ENCODE measurements around the gene PGS1. TPM values are rescaled to one million over a fixed set of nuclear protein-coding genes. Genes with fewer than 3 reads are reported as not detected.

Gene PGS1
- total and polyA plus RNA-seq, 2 donors (not counting 1 experiment from before 2014, with no cell fraction given), result 22.4 to 34.5 TPM

GRCh38 chr17:78391843-78392242, 13.4 kb downstream of the PGS1 start:
- H3K36me3 ChIP-seq (ENCODE audit: control insufficient read depth, insufficient read depth, low read length), result peaks cover 6% of the 10 kb centered on the region
- H3K79me2 ChIP-seq (ENCODE audit: control insufficient read depth, insufficient read depth, low read length), result peaks cover 76% of the 10 kb centered on the region
- no peak overlapping the region for H2AFZ ChIP-seq (ENCODE audit: low read length)
- no peak overlapping the region for H3K4me3 ChIP-seq (replicated peaks in 1 of 4; ENCODE audit: control extremely low read depth in 1 of 4, insufficient read depth in 1 of 4, low read depth in 3 of 4, low read length in 4 of 4)
- no peak overlapping the region for H3K4me2 ChIP-seq (ENCODE audit: extremely low read depth, insufficient read depth, low read length)
- no peaks in the 10 kb centered on the region for H3K27me3 ChIP-seq (ENCODE audit: control insufficient read depth, insufficient read depth, low read length)
- H3K9ac ChIP-seq (ENCODE audit: insufficient read depth, low read length), result no peak overlapping the region
- peak overlapping the region; percentile 97 for H3K27ac ChIP-seq (ENCODE audit: insufficient read depth, low read length)
- H4K20me1 ChIP-seq (ENCODE audit: control insufficient read depth, extremely low read depth, insufficient read depth, low read length), result no peaks in the 10 kb centered on the region
- peak; percentile 45 to 87 for DNase-seq (ENCODE audit: low read depth in 2 of 2)
- H3K9me3 ChIP-seq (ENCODE audit: control insufficient read depth, insufficient read depth, low read depth, low read length), result no peaks in the 10 kb centered on the region
- no peak for TF ChIP-seq EZH2 (IDR thresholded peaks at IDR 0.05; ENCODE audit: low read length, missing control alignments)
- TF ChIP-seq, protein P1, sequence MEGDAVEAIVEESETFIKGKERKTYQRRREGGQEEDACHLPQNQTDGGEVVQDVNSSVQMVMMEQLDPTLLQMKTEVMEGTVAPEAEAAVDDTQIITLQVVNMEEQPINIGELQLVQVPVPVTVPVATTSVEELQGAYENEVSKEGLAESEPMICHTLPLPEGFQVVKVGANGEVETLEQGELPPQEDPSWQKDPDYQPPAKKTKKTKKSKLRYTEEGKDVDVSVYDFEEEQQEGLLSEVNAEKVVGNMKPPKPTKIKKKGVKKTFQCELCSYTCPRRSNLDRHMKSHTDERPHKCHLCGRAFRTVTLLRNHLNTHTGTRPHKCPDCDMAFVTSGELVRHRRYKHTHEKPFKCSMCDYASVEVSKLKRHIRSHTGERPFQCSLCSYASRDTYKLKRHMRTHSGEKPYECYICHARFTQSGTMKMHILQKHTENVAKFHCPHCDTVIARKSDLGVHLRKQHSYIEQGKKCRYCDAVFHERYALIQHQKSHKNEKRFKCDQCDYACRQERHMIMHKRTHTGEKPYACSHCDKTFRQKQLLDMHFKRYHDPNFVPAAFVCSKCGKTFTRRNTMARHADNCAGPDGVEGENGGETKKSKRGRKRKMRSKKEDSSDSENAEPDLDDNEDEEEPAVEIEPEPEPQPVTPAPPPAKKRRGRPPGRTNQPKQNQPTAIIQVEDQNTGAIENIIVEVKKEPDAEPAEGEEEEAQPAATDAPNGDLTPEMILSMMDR (conservative IDR thresholded peaks at IDR 0.05 in 1 of 2, IDR thresholded peaks at IDR 0.05 in 1 of 2; ENCODE audit: low read depth in 1 of 2, low read length in 2 of 2), result no peak
- peaks cover 34% of the 10 kb centered on the region for H3K4me1 ChIP-seq (ENCODE audit: control insufficient read depth, extremely low read depth, insufficient read depth, low read length)

DNA sequence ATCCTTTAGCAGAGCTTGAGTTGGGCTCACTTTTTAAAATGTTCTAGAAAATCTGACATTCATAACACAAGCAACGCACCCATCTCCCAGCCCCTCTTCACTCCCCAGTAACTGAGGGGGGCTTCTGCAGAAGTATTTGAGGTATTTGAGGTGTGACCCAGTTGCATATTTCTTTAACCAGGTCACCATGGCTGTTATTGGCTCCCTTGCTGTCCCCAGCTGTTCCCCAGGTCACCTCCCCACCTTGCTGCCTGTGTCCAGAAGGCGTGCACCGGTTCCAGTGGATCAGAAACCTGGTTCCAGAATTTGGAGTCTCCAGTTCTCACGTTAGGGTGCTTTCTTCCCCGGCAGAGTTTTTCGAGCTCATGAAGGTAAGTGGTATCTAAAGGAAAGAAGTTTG, 13.8 kb downstream of the PGS1 start:
- Histone ChIP-seq H3K27ac (ENCODE audit: insufficient read depth, low read length) (peak overlapping the region; percentile 97), H3K27me3 (ENCODE audit: control insufficient read depth, insufficient read depth, low read length) (no peaks in the 10 kb centered on the region), H3K4me1 (ENCODE audit: control insufficient read depth, extremely low read depth, insufficient read depth, low read length) (peaks cover 38% of the 10 kb centered on the region), H2AFZ (ENCODE audit: low read length) (no peak overlapping the region), H3K79me2 (ENCODE audit: control insufficient read depth, insufficient read depth, low read length) (peaks cover 75% of the 10 kb centered on the region), H3K36me3 (ENCODE audit: control insufficient read depth, insufficient read depth, low read length) (peaks cover 6% of the 10 kb centered on the region), H3K9ac (ENCODE audit: insufficient read depth, low read length) (no peak overlapping the region), H4K20me1 (ENCODE audit: control insufficient read depth, extremely low read depth, insufficient read depth, low read length) (no peaks in the 10 kb centered on the region), H3K4me3 (replicated peaks in 1 of 4; ENCODE audit: control extremely low read depth in 1 of 4, insufficient read depth in 1 of 4, low read depth in 3 of 4, low read length in 4 of 4) (no peak overlapping the region), H3K4me2 (ENCODE audit: extremely low read depth, insufficient read depth, low read length) (no peak overlapping the region), H3K9me3 (ENCODE audit: control insufficient read depth, insufficient read depth, low read depth, low read length) (no peaks in the 10 kb centered on the region)
- no peak for DNase-seq (ENCODE audit: low read depth in 2 of 2)
- TF ChIP-seq EZH2 (IDR thresholded peaks at IDR 0.05; ENCODE audit: low read length, missing control alignments), result no peak
- TF ChIP-seq, protein P1 (conservative IDR thresholded peaks at IDR 0.05 in 1 of 2, IDR thresholded peaks at IDR 0.05 in 1 of 2; ENCODE audit: low read depth in 1 of 2, low read length in 2 of 2), result no peak

DNA sequence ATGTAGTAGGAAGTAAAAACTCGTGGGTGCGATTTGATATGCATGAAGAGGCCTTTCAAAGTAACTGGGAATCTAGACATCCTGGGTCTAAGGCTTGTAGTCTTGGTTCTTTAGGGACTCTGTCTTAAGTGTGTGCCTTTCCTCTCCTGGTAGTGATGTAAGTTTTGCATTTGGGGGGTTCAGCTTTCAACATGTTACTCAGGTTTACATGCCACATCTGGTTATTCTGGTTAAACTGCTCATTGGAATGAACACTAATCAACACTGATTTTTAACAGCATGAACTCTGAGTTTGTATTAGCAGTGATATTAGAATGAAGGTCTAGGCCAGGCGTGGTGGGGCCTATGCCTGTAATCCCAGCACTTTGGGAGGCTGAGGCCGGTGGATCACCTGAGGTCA, 15.1 kb downstream of the PGS1 start:
- Histone ChIP-seq H3K27ac (ENCODE audit: insufficient read depth, low read length) (no peak overlapping the region), H3K4me2 (ENCODE audit: extremely low read depth, insufficient read depth, low read length) (no peak overlapping the region), H3K9ac (ENCODE audit: insufficient read depth, low read length) (no peak overlapping the region), H3K4me1 (ENCODE audit: control insufficient read depth, extremely low read depth, insufficient read depth, low read length) (peaks cover 38% of the 10 kb centered on the region), H3K27me3 (ENCODE audit: control insufficient read depth, insufficient read depth, low read length) (no peaks in the 10 kb centered on the region), H3K9me3 (ENCODE audit: control insufficient read depth, insufficient read depth, low read depth, low read length) (no peaks in the 10 kb centered on the region), H4K20me1 (ENCODE audit: control insufficient read depth, extremely low read depth, insufficient read depth, low read length) (no peaks in the 10 kb centered on the region), H3K4me3 (replicated peaks in 1 of 4; ENCODE audit: control extremely low read depth in 1 of 4, insufficient read depth in 1 of 4, low read depth in 3 of 4, low read length in 4 of 4) (no peak overlapping the region), H3K36me3 (ENCODE audit: control insufficient read depth, insufficient read depth, low read length) (peaks cover 8% of the 10 kb centered on the region), H3K79me2 (ENCODE audit: control insufficient read depth, insufficient read depth, low read length) (peaks cover 67% of the 10 kb centered on the region), H2AFZ (ENCODE audit: low read length) (no peak overlapping the region)
- TF ChIP-seq, protein P1 (conservative IDR thresholded peaks at IDR 0.05 in 1 of 2, IDR thresholded peaks at IDR 0.05 in 1 of 2; ENCODE audit: low read depth in 1 of 2, low read length in 2 of 2), result no peak
- no peak for TF ChIP-seq EZH2 (IDR thresholded peaks at IDR 0.05; ENCODE audit: low read length, missing control alignments)
- no peak for DNase-seq (ENCODE audit: low read depth in 2 of 2)
